ENCODE results near the gene CMSS1.

- TF ChIP-seq POLR2A (IDR thresholded peaks at IDR 0.05; ENCODE audit: low read depth, low read length) (no peak), TAF1 (IDR thresholded peaks at IDR 0.05; ENCODE audit: borderline replicate concordance, low read depth, low read length) (no peak)
Observed at GRCh38 chr3:99838755-99839154, 21.1 kb downstream of the CMSS1 start.
